Right cardiac atrium (tissue), 5 donors: Measurements from ENCODE around the gene STXBP1. TPM values are rescaled to one million over a fixed set of nuclear protein-coding genes. Genes with fewer than 3 reads are reported as not detected.

Source experiments
- ATAC-seq, 2 donors: fragments of 200-7000 bp; cut with Tn5 transposase; one replicate each; pipeline versions ENCODE4 v1.8.0 to v1.9.1; 2020; ENCODE audit warnings: moderate library complexity in 2 of 2, mild to moderate bottlenecking in 1 of 2
- DNase-seq, 3 donors: peaks; one replicate each; pipeline ENCODE4 v3.0.0-alpha.2; 2020
- H3K27ac ChIP-seq: one replicate; pipeline ENCODE4 v1.5.1; 2013; ENCODE audit warnings: mild to moderate bottlenecking, low read length, control low read depth, moderate library complexity
- H3K27me3 ChIP-seq: one replicate; pipeline ENCODE4 v1.6.1; 2013; ENCODE audit not compliant: control insufficient read depth, insufficient read depth
- H3K4me1 ChIP-seq: one replicate; pipeline ENCODE4 v1.6.1; 2013; ENCODE audit warnings: low read length; ENCODE audit not compliant: control insufficient read depth, insufficient read depth
- H3K4me3 ChIP-seq: one replicate; pipeline ENCODE4 v1.5.1; 2013; ENCODE audit warnings: low read length, control low read depth
- H3K9me3 ChIP-seq: one replicate; pipeline ENCODE4 v1.6.1; 2013; ENCODE audit warnings: low read length; ENCODE audit not compliant: control insufficient read depth
- WGBS: extraction: QIAGEN DNeasy Blood & Tissue Kit; methylation state at CpG from one replicate; pipeline ENCODE4 v1.1.7; 2013; 5-methylcytosine and 5-hydroxymethylcytosine counted together
- intact Hi-C, 4 donors: fragments of 100-400 bp; cut with DNase I; formaldehyde crosslinking; loops; one replicate each; pipeline versions ENCODE4 v1.11.0 to v1.14.0; 2022 to 2023
- polyA plus RNA-seq: library from polyadenylated mRNA; stranded (reverse); fragments of 200-250 nt; gene quantifications from one replicate; pipeline ENCODE4 v1.2.3, GENCODE V29; 2013
- total RNA-seq, 4 donors: library from RNA; stranded (reverse); fragmentation: NEBNext Ultra II Directional; extraction: Animal tissue kit (Norgen Biotek cat#: 25700); gene quantifications; one replicate each; pipeline ENCODE4 v1.2.1, GENCODE V29; 2021
- donor health status: healthy with polysubstance abuse.
- donor health status: DM: no; HTN: yes; CAD: no.
- donor health status: DM: no; HTN: no; CAD: no.
- donor health status: DM: no; HTN: yes; CAD: no; lungs with severe emphysema.
- donor health status: DM: yes; HTN: yes; CAD: no.

The STXBP1 gene
- total and polyA plus RNA-seq, 5 donors: 19.4 to 43.3 (median 39.8) TPM

GRCh38 chr9:127710204-127710783, 98.2 kb downstream of the STXBP1 start:
- WGBS: 91% methylated on average over 10 of the region's 10 CpGs
- no peak for ATAC-seq

GRCh38 chr9:127711226-127711701, 99.2 kb downstream of the STXBP1 start:
- ATAC-seq: no peak
- peak in 1 of 3 donors; percentile 40 for DNase-seq
- H3K4me1 ChIP-seq: no peaks in the 10 kb centered on the region
- 77% methylated on average over 9 of the region's 9 CpGs for WGBS
- no peak overlapping the region for H3K27ac ChIP-seq
- intact Hi-C loops: no loop called here
- H3K27me3 ChIP-seq: no peaks in the 10 kb centered on the region
- no peak overlapping the region for H3K4me3 ChIP-seq
- H3K9me3 ChIP-seq: no peaks in the 10 kb centered on the region

More at GRCh38 chr9:127710204-127710783, 98.2 kb downstream of the STXBP1 start:
- no peak overlapping the region for H3K27ac ChIP-seq
- intact Hi-C loops: no loop called here
- no peaks in the 10 kb centered on the region for H3K27me3 ChIP-seq
- H3K4me3 ChIP-seq: no peak overlapping the region
- no peaks in the 10 kb centered on the region for H3K9me3 ChIP-seq
- DNase-seq: no peak
- no peaks in the 10 kb centered on the region for H3K4me1 ChIP-seq

GRCh38 chr9:127711831-127712274, 99.8 kb downstream of the STXBP1 start:
- ATAC-seq: no peak
- intact Hi-C loops: no loop called here
- Histone ChIP-seq H3K27ac (no peak overlapping the region), H3K27me3 (no peaks in the 10 kb centered on the region), H3K4me3 (no peak overlapping the region), H3K4me1 (no peaks in the 10 kb centered on the region), H3K9me3 (no peaks in the 10 kb centered on the region)
- DNase-seq: peak in 2 of 3 donors; percentile 44 to 50
- 77% methylated on average over 11 of the region's 11 CpGs for WGBS

GRCh38 chr9:127712371-127712770, 100.3 kb downstream of the STXBP1 start:
- no peaks in the 10 kb centered on the region for H3K27me3 ChIP-seq
- intact Hi-C loops: no loop called here
- DNase-seq: no peak
- no peak overlapping the region for H3K4me3 ChIP-seq
- no peak overlapping the region for H3K27ac ChIP-seq
- 93% methylated on average over 11 of the region's 11 CpGs for WGBS
- no peaks in the 10 kb centered on the region for H3K4me1 ChIP-seq
- no peaks in the 10 kb centered on the region for H3K9me3 ChIP-seq
- no peak for ATAC-seq

GRCh38 chr9:127712867-127713266, 100.8 kb downstream of the STXBP1 start:
- H3K27me3 ChIP-seq: no peaks in the 10 kb centered on the region
- H3K4me3 ChIP-seq: no peak overlapping the region
- ATAC-seq (no peak), DNase-seq (peak in 2 of 3 donors; percentile 44 to 49)
- no peaks in the 10 kb centered on the region for H3K9me3 ChIP-seq
- intact Hi-C loops: no loop called here
- 95% methylated on average over 10 of the region's 10 CpGs for WGBS
- no peak overlapping the region for H3K27ac ChIP-seq
- H3K4me1 ChIP-seq: no peaks in the 10 kb centered on the region

- ATAC-seq (no peak), DNase-seq (peak in 2 of 3 donors; percentile 58 to 59)
- WGBS: 77% methylated on average over 19 of the region's 19 CpGs
- Histone ChIP-seq H3K4me1 (no peaks in the 10 kb centered on the region), H3K9me3 (no peaks in the 10 kb centered on the region), H3K27ac (no peak overlapping the region), H3K4me3 (peak overlapping the region; percentile 54), H3K27me3 (no peaks in the 10 kb centered on the region)
- intact Hi-C loops: no loop called here
Observed at GRCh38 chr9:127714020-127714750, 102.1 kb downstream of the STXBP1 start.

GRCh38 chr9:127714951-127715469, 102.9 kb downstream of the STXBP1 start:
- Histone ChIP-seq H3K9me3 (no peaks in the 10 kb centered on the region), H3K4me3 (peak overlapping the region; percentile 54), H3K4me1 (no peaks in the 10 kb centered on the region), H3K27me3 (no peaks in the 10 kb centered on the region), H3K27ac (peak overlapping the region; percentile 24)
- under 1% methylated on average over 44 of the region's 44 CpGs for WGBS
- DNase-seq (peak; percentile 54 to 78 (median 71)), ATAC-seq (peak; percentile 30 to 50)
- intact Hi-C loops: loop anchor here in 2 of 4 donors (5.0 kb wide), 2 partner anchors 103 to 108 kb away; partner anchors contain the start of gene STXBP1 (in 1 of the 2)

GRCh38 chr9:127715470-127716337, 103.6 kb downstream of the STXBP1 start, which contains the start of the genes PTRH1 and TTC16:
Gene PTRH1 (minus strand): TSS chr9:127715663. CDS start chr9:127715639, 24 bp downstream.
Gene TTC16 (plus strand): TSS chr9:127716079. CDS start chr9:127716146, 67 bp downstream.
- intact Hi-C loops: loop anchor here in 2 of 4 donors (5.0 kb wide), 2 partner anchors 103 to 108 kb away; partner anchors contain the start of gene STXBP1 (in 1 of the 2)
- DNase-seq: peak; percentile 98 to 99 (median 99)

GRCh38 chr9:127716412-127716811, 104.3 kb downstream of the STXBP1 start:
- Histone ChIP-seq H3K27ac (peak overlapping the region; percentile 49), H3K4me3 (no peak overlapping the region), H3K4me1 (no peaks in the 10 kb centered on the region), H3K9me3 (no peaks in the 10 kb centered on the region), H3K27me3 (no peaks in the 10 kb centered on the region)
- DNase-seq (no peak), ATAC-seq (no peak)
- 82% methylated on average over 9 of the region's 9 CpGs for WGBS
- intact Hi-C loops: loop anchor here in 2 of 4 donors (5.0 kb wide), 2 partner anchors 104 to 109 kb away; partner anchors contain the start of gene STXBP1 (in 1 of the 2)

More at GRCh38 chr9:127715470-127716337, 103.6 kb downstream of the STXBP1 start, which contains the start of the genes PTRH1 and TTC16:
- 2% methylated on average over 65 of the region's 65 CpGs for WGBS
- Histone ChIP-seq H3K9me3 (no peaks in the 10 kb centered on the region), H3K27ac (peak within 1 kb of the TSS; percentile 49), H3K4me1 (no peaks in the 10 kb centered on the region), H3K4me3 (peak within 1 kb of the TSS; percentile 54), H3K27me3 (no peaks in the 10 kb centered on the region)
- ATAC-seq: peak; percentile 96 to 97

GRCh38 chr9:127717766-127718165, 105.7 kb downstream of the STXBP1 start:
- ATAC-seq: no peak
- no peak overlapping the region for H3K27ac ChIP-seq

More at GRCh38 chr9:127717766-127718165, 105.7 kb downstream of the STXBP1 start:
- no peak for DNase-seq
- H3K27me3 ChIP-seq: no peaks in the 10 kb centered on the region
- intact Hi-C loops: loop anchor here in 2 of 4 donors (5.0 kb wide), 2 partner anchors 105 to 110 kb away; partner anchors contain the start of gene STXBP1 (in 1 of the 2)
- no peak overlapping the region for H3K4me3 ChIP-seq
- no peaks in the 10 kb centered on the region for H3K4me1 ChIP-seq
- no peaks in the 10 kb centered on the region for H3K9me3 ChIP-seq
- WGBS: 69% methylated on average over 5 of the region's 5 CpGs
